Right lobe of liver (tissue), 6 donors: ENCODE data around the gene HOXC13. TPM values are rescaled to one million over a fixed set of nuclear protein-coding genes. Genes with fewer than 3 reads are reported as not detected.

ENCODE experiments used
- ATAC-seq, 4 donors: fragments of 200-7000 bp; cut with Tn5 transposase; one replicate each; pipeline ENCODE4 v1.9.1; 2020; ENCODE audit warnings: mild to moderate bottlenecking in 4 of 4, moderate library complexity in 4 of 4
- DNase-seq, 3 donors: peaks; one replicate each; pipeline ENCODE4 v3.0.0-alpha.2; 2020
- H3K27ac ChIP-seq, 3 donors: fragments of 200-600 bp; one replicate each; pipeline ENCODE4 v1.8.0; 2022
- H3K27me3 ChIP-seq, 2 donors: fragments of 200-600 bp; one replicate each; pipeline ENCODE4 v1.8.0; 2022
- H3K36me3 ChIP-seq, 4 donors: fragments of 200-600 bp; sonication (generic) in 1 of 4; one replicate each; pipeline versions ENCODE4 v1.5.1 to v1.8.0; 2017 to 2022; ENCODE audit warnings: control low read depth in 1 of 4
- H3K4me1 ChIP-seq, 4 donors: fragments of 200-600 bp; sonication (generic) in 1 of 4; one replicate each; pipeline versions ENCODE4 v1.5.1 to v1.8.0; 2017 to 2022; ENCODE audit warnings: control low read depth in 1 of 4
- H3K4me3 ChIP-seq, 3 donors: fragments of 200-600 bp; one replicate each; pipeline ENCODE4 v1.8.0; 2022
- H3K9me3 ChIP-seq, 4 donors: fragments of 200-600 bp; sonication (generic) in 1 of 4; one replicate each; pipeline versions ENCODE4 v1.5.1 to v1.8.0; 2017 to 2022; ENCODE audit warnings: control low read depth in 1 of 4
- CTCF ChIP-seq, 4 donors: fragments of 200-600 bp in 3 of 4; fragments of 450-650 bp in 1 of 4; IDR thresholded peaks; one replicate each; pipeline versions ENCODE4 v1.5.1 to v1.8.0; 2016 to 2022; ENCODE audit warnings: antibody characterized with exemption in 4 of 4, mild to moderate bottlenecking in 2 of 4
- POLR2A ChIP-seq: fragments of 450-650 bp; IDR thresholded peaks from one replicate; pipeline ENCODE4 v1.6.1; 2017; ENCODE audit warnings: antibody characterized with exemption, mild to moderate bottlenecking
- WGBS: methylation state at CpG from one replicate; pipeline ENCODE4 v1.1.6; 2018; ENCODE audit warnings: low coverage, low lambda C conversion rate; ENCODE audit not compliant: insufficient coverage; ENCODE audit errors: missing lambda C conversion rate; 5-methylcytosine and 5-hydroxymethylcytosine counted together
- intact Hi-C, 2 donors: fragments of 100-400 bp; cut with DNase I; formaldehyde crosslinking; loops; one replicate each; pipeline versions ENCODE4 v1.11.2 to v1.14.1; 2022
- microRNA counts: library from miRNA; unstranded; fragments of <30 nt; microRNA quantifications from one replicate; lab custom pipeline; 2016
- microRNA-seq, 2 donors: library from miRNA; unstranded; fragments of <30 nt; microRNA quantifications; one replicate each; pipeline ENCODE4, GENCODE V29; 2019 to 2020
- small RNA-seq, 2 experiments: library from RNA; depleted of rRNA; stranded (forward); fragments of <200 nt; gene quantifications; one replicate each; pipeline ENCODE3, GENCODE V24; 2016
- total RNA-seq, 6 experiments: library from RNA; depleted of rRNA in 2 of 6; stranded (reverse); fragments of >200 nt in 2 of 6; fragmentation: NEBNext Ultra II Directional in 3 of 6; extraction: Animal tissue kit (Norgen Biotek cat#: 25700) in 3 of 6; gene quantifications; one replicate each; pipeline versions ENCODE4 v1.1.0 to v1.2.4, GENCODE V29; 2016 to 2023
- donor health status: DM: no; HTN: yes; CAD: no.
- donor health status: DM: no; HTN: no; CAD: no.
- donor health status: DM: no; HTN: no; CAD: no.
- donor health status: DM: no; HTN: yes; CAD: no.
- donor health status: DM: no; HTN: yes; CAD: no.

The HOXC13 gene
- total RNA-seq, 6 experiments from 2014 or later: not detected

- Histone ChIP-seq H3K4me1 (peaks cover 0 to 22% (median 2%) of the 10 kb centered on the region in 4 donors), H3K27ac (no peak overlapping the region), H3K9me3 (no peaks in the 10 kb centered on the region), H3K36me3 (no peaks in the 10 kb centered on the region), H3K4me3 (peak overlapping the region in 2 of 3 donors; percentile 46 to 48), H3K27me3 (peaks cover 3 to 56% of the 10 kb centered on the region in 2 donors)
- intact Hi-C loops: no loop called here
- ATAC-seq (peak in 3 of 4 donors; percentile 8 to 26 (median 13)), DNase-seq (no peak)
- TF ChIP-seq CTCF (IDR thresholded peaks at IDR 0.05) (no peak), POLR2A (no peak)
- WGBS: 6% methylated on average over 15 of the region's 17 CpGs
Measured at GRCh38 chr12:53995002-53995377, 56.4 kb downstream of the HOXC13 start.

GRCh38 chr12:53995378-53996239 is 57.0 kb downstream of the HOXC13 start:
- DNase-seq: no peak
- peaks cover 0 to 28% (median 2%) of the 10 kb centered on the region in 4 donors for H3K4me1 ChIP-seq
- 2% methylated on average over 39 of the region's 48 CpGs for WGBS

More at GRCh38 chr12:53995378-53996239, 57.0 kb downstream of the HOXC13 start:
- Histone ChIP-seq H3K27me3 (peaks cover 3 to 61% of the 10 kb centered on the region in 2 donors), H3K27ac (no peak overlapping the region), H3K36me3 (no peaks in the 10 kb centered on the region), H3K4me3 (peak overlapping the region; percentile 40 to 48 (median 46)), H3K9me3 (no peaks in the 10 kb centered on the region)
- ATAC-seq: peak; percentile 39 to 70 (median 64)
- TF ChIP-seq CTCF (IDR thresholded peaks at IDR 0.05) (no peak), POLR2A (no peak)
- intact Hi-C loops: no loop called here

MicroRNAs encoded within 50 kb of the gene (microRNA counts, 767-probe panel; counts per million panel counts)
- microRNA hsa-miR-196a-5p (lab: Ali Mortazavi, UCI): 237 counts per million

Small RNA genes within 50 kb of the gene (microRNA-seq; reads per million reads assigned to microRNA genes)
- gene MIR196A2: 0.64 to 2.9 reads per million in 2 donors

Small RNA genes within 50 kb of the gene (small RNA-seq; reads per million reads assigned to genes)
- gene AC012531.3 (0 reads per million in 2 experiments), gene AC012531.4 (0 reads per million in 2 experiments), gene MIR196A2 (0 to 0.26 reads per million in 2 experiments), gene RF01905 (0 reads per million in 2 experiments), gene RF01906 (0 reads per million in 2 experiments)

Other genes with a start within 250 kb of the HOXC13 start
- gene CALCOCO1, start 211.4 kb upstream of the HOXC13 start, total RNA-seq: 10 to 100 TPM; 25.4 to 53.7 (median 34.2) TPM
- not detected for gene CISTR, start 186.9 kb upstream of the HOXC13 start, total RNA-seq
- gene HOXC12, start 16.1 kb downstream of the HOXC13 start, total RNA-seq: not detected
- not detected for gene HOXC11, start 34.3 kb downstream of the HOXC13 start, total RNA-seq
- gene HOTAIR, start 36.1 kb downstream of the HOXC13 start, total RNA-seq: not detected
- not detected for gene HOXC10, start 46.3 kb downstream of the HOXC13 start, total RNA-seq
- gene HOXC9, start 61.3 kb downstream of the HOXC13 start, total RNA-seq: not detected
- not detected for gene HOXC8, start 70.2 kb downstream of the HOXC13 start, total RNA-seq
- gene HOXC6, start 89.6 kb downstream of the HOXC13 start, total RNA-seq: not detected
- gene HOXC5, start 94.2 kb downstream of the HOXC13 start, total RNA-seq: not detected
- under 1 TPM in 1 of 6 experiments, not detected in 5; 0.13 TPM for gene HOXC4, start 115.0 kb downstream of the HOXC13 start, total RNA-seq